GM19023 (cell line): ENCODE results near the gene SLC8A1.

Experiments
- ATAC-seq: cut with Tn5 transposase; IDR thresholded peaks from one replicate; pipeline ENCODE4 v1.9.1; 2021; ENCODE audit warnings: mild to moderate bottlenecking, moderate library complexity; ENCODE audit not compliant: unreplicated experiment

Gene SLC8A1

DNA sequence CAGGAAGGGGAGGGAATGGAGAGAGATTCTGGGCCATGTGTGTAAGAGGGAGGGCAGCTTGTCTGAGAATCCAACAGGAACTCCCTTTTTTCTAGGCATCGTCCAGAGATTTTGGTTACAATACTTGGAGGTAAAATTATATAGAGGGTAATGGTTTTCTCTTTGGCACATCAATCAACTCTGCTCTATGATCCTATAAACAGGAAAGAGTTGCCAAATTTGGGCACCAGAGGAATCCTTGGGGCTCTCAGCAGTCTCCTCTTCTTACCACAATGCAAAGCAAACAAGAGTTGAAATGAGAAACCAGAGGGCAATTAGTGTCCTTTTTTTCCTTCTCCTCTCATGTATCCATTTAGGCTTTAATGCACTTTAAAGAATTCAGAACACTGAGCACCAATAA lies 243.4 kb downstream of the SLC8A1 start:
- no peak for ATAC-seq

DNA sequence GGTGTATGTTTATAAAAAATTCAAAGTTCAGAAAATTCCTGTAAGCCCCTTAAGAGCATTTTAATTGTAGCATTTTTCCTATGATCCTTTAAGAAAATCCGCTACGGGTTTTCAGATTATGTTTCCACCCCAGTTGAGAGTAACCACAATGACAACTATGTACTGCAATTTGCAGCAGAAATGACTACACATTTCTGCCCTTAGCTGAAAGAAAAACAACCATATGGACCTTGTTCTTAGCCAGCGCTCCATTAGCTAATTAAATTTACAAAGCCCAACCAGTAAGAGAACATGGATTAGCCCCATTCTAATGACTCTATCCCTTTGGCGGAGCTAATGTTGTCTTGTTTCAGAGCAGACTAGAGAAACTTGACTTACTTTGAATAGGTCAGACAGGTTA lies 247.6 kb downstream of the SLC8A1 start:
- no peak for ATAC-seq

DNA sequence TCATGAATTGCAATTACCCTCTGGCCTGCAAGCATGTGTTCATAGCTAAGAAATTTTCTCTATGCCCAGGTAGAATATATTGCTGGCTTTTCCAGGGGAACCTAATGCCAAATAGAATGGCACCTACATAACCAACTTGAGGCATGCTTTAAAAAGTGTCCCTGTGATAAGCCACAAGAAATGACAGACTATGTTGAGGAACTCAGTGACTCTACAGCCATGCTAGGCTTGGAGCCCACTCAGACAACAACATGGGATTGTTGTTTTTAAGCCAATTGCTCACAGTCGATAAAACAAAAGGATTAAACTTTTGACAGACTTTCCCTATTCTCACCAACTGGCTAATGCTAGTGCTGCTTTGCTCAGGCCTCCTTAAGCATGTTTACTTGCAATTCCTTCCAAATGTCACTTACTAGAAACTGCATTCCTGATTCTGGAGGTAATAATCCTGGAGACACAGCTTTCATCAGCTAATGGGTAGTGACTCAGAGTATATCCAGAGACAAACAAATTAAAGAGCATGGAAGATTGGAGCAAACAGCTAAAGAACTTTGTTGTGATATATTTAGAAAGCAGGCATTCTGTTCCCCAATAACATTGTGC lies 249.0 kb downstream of the SLC8A1 start:
- ATAC-seq, result no peak

DNA sequence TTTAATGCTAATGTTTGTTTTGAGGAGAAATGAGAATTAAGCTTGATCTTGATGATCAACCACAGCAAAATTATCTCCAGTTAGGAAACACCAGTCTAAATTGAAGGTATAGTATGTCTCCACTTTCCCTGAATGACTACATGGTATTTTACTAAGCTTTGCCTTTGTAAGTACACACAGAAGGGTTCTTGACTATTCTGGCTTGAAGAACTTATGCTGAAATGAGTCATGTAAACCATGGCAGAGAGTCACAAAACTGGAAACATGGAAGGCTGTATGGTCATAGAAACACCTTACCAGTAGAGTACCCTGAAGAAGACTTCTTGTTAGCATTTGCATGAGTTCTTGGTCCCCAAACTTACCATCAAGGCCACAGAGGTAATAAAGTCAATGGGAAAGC lies 250.5 kb downstream of the SLC8A1 start:
- ATAC-seq, result no peak

DNA sequence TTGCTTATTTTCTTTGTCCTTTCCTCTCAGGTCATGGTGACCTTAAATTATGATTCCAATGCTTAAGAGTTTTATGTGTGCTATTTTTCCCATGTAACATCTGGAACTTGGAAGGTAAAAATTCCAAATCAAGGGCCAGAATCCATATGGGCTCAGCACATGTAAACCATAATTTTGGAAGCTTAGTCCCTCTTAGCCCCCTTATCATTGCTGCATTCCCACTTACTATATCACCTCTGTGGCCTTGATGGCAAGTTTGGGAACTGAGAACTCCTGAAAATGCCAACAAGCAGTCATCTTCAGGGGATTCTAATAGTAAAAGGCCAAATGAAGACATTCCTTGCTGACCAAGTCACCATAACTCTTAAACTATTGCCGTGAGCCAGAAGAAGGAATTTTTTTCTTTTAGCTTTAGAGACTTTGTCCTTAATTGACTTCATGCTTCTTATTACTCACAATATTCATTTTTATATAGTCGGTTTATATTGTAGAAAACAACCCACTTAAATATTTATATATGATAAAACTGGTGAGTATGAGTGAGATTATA lies 251.4 kb downstream of the SLC8A1 start:
- ATAC-seq, result no peak

DNA sequence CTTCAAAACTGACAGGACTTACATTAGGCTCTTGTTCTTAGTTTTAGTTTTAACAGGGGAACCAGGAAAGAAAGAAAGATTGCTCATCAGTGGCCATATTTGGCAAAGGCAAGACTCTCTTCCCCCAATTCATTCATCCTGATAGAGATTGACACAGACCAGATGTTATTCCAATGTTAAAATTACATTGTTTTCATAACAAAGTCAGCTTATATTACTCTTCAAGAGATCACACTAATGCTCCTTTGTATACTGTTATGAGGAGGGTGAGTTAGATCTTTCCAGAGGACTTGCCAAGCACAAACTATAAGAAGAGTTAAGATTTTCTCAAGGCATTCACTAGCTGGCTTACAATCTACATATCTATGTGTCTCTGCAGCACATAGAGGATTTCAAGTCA lies 252.1 kb downstream of the SLC8A1 start:
- ATAC-seq, result no peak

DNA sequence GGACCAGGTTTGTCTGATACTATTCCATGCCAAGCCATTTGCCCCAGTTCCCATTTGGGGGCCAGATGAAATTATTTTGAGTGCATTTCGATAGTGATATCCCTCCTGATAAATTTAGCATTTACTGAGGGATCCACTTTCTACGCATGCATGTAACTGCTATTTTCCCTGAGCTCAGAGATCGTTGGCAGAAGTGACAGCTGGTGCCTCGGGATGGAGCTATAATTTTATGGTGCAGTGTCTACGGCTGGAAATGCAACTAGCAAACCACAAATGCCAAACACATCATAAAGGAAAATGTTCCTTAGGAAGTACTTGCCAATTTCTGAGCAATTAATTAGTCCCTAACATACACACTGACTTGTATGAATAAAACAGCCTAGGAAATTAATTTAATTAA lies 254.8 kb downstream of the SLC8A1 start:
- ATAC-seq, result no peak

DNA sequence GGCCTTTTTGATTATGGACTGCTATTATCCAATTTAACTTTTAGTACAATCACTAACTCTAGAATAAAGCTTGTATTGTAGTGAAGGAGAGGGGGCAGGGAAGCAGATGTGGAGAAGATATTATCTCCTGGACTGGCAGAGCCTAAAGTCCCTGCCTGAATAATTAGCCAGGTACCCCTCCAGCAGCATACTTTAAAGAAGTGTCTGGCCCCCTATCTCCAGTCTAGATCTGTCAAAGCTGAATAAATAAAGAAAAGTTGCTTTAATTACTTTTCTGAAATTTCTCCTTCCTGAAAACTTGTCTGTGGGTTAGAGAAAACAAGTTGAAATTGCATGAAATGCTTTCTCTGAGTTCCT lies 258.2 kb downstream of the SLC8A1 start:
- ATAC-seq, result no peak

DNA sequence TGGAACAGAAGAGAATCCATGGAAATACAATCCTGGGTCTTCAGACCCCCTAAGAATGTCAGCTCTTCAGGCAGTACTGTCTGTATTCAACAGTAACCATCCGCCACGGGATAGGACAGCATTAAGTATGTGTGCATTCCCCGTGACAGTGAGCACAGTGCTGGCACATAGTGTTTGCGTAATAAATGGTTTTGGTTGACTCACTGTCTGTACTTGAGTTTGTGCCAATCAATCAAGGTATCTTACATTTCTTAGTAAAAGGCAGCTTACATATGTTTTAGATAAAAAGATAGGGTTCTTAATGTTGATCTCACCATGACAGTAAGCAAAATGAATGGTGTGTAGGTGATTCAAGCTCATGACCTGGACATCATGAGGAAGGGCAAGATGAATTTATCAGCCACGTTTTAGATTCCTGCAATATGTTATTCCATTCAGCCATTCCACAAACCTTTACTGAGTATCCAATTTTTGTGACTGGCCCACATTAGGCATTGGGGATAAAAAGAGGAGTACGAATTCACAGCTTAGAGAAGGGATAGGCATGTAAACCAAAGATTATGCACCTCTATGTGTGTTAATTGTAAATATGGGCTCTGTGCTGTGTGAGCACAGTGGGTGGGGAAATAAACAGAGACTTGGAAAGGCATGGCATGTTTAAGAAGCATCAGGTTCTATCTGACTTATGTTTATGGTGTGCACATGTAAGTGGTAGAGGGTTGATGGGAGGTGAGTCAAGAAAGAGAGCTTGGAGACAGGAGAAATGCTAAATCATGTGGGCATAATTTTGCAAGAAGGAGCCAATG lies 258.8 kb downstream of the SLC8A1 start:
- ATAC-seq, result no peak

DNA sequence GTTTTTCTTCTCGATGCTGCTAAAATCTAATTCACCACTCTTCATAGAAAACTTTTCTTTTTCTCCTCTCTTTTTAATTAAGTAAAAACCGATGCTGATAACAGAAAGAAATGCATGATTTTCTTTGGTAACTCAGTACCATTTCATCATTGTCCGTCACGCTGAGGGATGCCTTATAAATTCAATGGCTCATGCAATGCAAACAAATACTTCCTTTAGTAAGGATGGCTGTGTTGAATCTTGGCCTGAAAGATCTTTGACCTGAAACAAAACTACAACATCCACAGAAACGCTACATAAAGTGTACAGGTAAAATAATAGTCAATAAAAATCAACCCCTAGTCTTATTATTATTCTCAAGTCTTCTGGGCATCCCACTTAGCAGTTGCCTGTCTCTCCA lies 261.4 kb downstream of the SLC8A1 start:
- ATAC-seq, result no peak

DNA sequence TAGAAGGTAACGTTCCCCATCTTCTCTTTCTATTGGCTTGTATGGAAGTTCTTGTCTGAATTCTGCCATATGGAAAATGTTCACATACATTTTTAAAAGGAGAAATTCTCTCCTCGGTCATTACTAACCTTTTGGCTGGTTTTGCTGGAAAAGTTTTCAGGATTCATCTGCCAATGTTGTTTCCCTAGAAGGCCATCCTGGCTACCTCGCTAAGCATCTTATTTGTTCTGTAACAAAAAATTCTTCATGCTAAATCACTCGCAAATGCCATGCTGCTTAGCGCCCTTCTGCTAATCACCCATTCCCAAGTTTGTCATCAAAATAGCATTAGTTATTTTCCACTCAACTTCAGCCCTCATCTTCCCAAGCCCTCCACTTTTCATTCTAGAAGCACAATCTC lies 262.0 kb downstream of the SLC8A1 start:
- no peak for ATAC-seq

DNA sequence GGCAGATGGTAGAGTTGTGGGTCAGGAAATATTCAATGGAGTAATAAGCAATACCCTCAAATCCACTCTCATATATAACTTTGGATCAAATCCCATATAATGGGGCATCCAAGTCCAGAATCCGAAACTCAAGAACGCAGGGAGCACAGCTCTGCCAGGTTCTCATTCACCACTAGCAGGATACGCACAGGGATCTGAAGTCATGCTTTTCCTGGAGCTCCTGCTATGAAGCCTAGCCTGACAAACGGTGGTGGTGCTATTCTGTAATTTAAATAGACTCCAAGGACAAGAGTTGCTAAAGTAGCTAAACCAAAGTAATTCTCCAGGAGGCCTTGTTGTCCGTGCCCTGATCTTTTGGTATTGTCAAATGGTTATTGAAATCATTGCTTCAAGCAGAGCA lies 264.8 kb downstream of the SLC8A1 start:
- no peak for ATAC-seq

DNA sequence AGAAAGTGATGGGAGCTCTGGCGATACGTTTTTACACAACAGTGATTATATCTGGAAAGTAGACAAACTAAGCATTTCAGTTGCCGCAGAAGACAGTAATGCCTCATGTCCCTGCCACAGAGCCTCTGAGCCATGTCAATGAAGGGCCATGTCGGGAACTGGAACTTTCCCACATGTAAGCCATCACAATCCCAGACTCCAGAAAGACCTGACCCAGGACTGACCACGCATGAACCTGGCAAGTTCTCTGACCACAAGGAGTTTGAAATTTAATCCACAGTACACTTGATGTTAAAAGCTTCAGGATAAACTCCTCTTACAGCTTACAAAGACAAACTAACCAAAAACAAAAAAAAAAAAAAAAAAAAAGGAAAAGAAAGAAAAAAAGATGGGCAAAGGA lies 267.3 kb downstream of the SLC8A1 start:
- no peak for ATAC-seq

DNA sequence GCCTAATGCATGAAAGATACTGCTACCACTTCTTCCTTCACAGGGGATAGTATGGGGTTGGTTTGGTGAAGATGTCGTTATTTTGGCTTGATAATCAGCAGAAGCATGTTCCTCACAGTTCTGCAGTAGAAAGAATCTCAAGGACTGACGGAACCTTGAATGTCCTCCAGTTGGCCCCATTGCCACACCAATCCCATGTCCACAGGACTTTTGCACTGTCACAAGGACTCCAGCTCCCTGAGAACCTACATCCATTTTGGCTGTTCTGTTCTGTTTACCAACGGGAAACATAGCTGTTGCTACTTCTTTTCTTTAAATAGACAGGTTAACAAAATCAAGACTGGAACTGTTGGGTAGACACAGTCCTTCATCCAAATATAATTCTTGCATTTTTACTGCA lies 270.0 kb downstream of the SLC8A1 start:
- no peak for ATAC-seq

DNA sequence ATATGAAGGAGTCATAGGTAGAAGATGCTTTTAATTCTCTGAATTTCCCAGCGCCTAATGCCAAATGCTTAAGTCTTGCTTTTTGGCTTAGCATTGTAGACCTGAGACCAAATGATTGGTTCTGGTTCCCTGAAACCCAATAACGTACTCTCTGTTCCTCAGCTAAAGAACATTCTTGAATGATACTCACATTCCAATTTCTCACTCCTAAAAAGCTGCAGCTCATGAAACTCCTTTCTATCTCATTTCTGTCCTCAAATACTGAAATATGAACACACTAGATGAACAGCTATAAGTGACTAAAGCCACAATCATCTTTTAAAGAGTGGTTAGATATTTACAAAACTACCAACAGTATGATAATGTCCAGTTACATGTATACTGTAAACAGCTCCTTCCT lies 272.1 kb downstream of the SLC8A1 start:
- ATAC-seq, result no peak

DNA sequence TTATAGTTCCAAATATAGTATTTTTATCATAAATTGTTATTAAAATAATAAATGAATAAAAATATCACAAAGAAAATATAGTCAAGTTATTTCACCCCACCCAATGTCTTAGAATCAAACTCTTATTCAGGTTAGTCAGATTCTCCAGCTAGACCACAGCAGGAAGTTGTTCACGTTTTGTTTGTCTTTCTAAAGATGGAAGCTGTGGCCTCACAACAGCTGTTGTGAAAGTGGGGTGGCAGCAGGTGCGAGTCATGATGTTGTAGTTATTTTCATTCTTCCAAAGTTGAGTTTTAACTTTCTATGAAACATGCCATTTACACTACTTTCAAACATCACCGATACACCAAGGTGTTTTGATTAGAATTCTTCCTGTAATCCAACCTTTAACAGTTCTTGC lies 272.9 kb downstream of the SLC8A1 start:
- ATAC-seq, result peak; percentile 81

DNA sequence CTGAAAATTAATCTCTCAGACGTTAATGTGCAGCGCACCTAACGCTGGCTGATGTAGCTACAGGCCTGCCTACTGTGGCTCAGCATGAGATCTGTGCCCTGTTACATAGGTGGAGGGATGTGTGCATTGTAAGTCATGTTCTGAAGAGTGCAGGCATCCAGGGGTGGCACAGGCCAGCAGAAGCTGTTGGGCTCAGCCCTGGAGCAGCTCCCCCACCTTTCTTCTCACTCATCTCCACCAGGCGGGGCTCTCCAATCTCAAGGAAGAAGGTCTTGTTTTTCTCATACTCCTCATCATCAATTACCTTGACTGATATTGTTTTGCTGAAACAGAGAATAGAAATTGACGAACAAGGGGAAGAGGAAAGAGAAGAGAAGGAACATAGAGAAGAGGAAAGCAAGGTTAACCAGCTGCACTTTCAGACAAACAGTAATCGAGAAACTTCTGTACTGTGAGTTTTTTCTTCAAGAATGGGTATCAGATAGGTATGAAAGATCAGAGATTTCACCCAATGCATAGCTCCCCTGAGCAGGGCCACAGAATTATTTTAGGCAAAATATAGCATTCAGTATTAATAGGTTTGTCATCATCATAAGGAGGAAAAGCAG lies 273.6 kb downstream of the SLC8A1 start:
- ATAC-seq, result no peak

DNA sequence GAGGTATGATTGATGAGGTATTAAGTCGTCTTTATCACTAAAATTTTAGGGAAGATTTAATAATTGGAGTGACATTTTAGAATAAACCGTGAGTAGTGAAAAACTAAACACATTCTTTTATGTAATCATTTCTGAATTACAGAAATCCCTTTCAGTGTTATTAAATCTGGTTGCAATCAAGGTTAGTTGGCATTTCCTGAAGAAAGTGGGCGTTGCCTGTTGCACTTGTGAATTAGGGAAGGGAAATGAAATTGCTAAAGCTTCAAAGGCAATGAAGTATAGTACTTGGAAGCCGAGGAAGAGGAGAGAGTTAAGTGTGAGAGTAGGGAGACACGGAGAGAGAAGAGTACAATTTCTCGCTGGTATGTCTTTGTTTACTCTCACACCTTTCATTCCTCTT lies 274.5 kb downstream of the SLC8A1 start:
- no peak for ATAC-seq

DNA sequence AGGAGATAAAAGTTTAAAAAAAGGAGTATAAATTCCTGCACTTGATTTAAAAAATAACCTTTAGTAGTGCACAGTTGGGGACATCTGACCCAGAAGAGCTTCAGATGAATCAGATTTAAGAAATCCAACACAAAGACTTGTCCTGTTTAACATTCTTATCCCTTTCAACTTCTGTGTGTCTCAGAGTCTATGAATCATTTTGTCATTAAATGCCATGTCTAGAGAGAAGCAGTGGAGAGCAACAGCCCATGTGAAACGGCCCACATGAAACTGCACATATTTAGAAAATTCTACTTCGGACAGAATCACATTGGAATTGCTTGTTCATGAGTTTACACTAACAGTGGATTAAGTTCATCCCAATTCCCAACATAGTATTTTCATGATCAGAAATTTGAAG lies 278.6 kb downstream of the SLC8A1 start:
- ATAC-seq, result no peak

DNA sequence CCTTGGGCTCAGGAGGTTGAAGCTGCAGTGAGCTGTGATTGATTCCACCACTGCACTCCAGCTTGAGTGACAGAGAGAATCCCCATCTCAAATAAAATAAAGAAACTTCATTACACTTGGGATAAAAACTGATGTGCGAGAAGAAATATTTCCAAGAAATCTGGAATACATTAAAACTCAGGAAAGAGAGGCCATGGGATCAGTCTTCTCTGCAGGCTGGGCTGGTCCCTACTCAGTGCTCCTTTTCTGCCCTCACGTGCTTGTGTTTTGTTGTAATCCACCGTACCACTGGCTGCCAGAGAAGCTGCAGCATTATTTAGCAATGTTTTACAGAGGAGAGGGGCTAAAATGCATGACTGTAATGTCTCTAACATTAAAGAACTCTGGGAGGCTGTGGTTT lies 282.0 kb downstream of the SLC8A1 start:
- no peak for ATAC-seq

DNA sequence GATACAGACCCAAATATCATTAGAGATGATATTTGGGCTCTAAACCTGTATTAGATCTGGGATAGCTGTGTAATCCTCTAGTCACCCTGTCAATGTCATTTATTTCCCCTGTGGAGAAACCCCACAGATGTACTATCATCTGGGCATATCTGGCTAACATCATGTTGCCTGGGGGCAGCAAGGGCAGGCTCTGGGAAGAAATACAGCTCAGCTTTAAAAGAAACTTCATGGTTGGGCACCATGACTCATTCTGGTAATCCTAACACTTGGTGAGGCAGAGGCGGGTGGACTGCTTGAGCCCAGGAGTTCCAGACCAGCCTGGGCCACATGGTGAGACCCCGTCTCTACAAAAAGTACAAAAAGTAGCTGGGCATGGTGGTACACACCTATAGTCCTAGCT lies 282.5 kb downstream of the SLC8A1 start:
- no peak for ATAC-seq

DNA sequence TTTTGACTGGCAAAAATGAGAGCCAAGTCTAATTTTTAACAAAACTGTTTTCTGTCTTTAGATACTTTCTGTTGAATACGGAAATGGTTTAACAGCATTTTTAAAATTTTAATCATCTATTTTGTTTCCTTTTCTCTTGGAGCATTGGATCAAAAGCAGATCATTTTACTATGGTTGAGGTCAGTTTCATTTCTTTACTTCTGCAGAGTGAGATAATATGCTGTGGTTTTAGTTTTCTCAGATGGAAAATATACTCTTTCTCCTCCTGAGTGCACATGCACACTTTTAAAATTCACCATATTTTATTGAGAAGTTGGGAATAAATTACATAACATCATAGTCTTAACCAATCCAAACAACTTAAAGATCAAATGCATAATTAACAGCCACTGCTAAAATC lies 283.3 kb downstream of the SLC8A1 start:
- no peak for ATAC-seq
